ENCODE results near the gene NALCN.

DNA sequence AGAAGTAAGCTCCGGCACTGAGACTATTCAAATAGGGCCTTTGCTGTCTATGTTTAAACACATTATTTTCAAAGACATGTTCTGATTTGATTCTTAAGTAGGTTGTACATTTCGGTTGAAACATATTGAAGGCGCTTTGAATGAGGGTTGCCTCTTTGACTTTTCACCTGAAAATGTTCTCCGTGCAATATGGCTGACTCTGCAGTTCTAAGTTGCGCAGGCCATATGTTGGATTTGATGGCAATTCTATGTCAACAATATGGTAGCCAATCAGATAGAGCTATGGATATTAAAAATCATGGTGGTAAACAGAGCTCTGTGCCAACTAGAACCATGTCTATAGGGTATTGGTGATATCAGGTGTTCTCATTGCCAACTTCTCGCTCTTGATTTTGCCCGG lies 307.3 kb downstream of the NALCN start:
- TF ChIP-seq, protein P1, sequence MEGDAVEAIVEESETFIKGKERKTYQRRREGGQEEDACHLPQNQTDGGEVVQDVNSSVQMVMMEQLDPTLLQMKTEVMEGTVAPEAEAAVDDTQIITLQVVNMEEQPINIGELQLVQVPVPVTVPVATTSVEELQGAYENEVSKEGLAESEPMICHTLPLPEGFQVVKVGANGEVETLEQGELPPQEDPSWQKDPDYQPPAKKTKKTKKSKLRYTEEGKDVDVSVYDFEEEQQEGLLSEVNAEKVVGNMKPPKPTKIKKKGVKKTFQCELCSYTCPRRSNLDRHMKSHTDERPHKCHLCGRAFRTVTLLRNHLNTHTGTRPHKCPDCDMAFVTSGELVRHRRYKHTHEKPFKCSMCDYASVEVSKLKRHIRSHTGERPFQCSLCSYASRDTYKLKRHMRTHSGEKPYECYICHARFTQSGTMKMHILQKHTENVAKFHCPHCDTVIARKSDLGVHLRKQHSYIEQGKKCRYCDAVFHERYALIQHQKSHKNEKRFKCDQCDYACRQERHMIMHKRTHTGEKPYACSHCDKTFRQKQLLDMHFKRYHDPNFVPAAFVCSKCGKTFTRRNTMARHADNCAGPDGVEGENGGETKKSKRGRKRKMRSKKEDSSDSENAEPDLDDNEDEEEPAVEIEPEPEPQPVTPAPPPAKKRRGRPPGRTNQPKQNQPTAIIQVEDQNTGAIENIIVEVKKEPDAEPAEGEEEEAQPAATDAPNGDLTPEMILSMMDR (conservative IDR thresholded peaks at IDR 0.05 in 1 of 2, IDR thresholded peaks at IDR 0.05 in 1 of 2; ENCODE audit: extremely low read depth in 1 of 2, insufficient read depth in 1 of 2, low read depth in 1 of 2, low read length in 2 of 2) = no peak
- TF ChIP-seq EZH2 (IDR thresholded peaks at IDR 0.05; ENCODE audit: borderline replicate concordance, low read length) = no peak

Data from mammary epithelial cell (primary cell).